ENCODE measurements around the gene ZNF580.

DNA sequence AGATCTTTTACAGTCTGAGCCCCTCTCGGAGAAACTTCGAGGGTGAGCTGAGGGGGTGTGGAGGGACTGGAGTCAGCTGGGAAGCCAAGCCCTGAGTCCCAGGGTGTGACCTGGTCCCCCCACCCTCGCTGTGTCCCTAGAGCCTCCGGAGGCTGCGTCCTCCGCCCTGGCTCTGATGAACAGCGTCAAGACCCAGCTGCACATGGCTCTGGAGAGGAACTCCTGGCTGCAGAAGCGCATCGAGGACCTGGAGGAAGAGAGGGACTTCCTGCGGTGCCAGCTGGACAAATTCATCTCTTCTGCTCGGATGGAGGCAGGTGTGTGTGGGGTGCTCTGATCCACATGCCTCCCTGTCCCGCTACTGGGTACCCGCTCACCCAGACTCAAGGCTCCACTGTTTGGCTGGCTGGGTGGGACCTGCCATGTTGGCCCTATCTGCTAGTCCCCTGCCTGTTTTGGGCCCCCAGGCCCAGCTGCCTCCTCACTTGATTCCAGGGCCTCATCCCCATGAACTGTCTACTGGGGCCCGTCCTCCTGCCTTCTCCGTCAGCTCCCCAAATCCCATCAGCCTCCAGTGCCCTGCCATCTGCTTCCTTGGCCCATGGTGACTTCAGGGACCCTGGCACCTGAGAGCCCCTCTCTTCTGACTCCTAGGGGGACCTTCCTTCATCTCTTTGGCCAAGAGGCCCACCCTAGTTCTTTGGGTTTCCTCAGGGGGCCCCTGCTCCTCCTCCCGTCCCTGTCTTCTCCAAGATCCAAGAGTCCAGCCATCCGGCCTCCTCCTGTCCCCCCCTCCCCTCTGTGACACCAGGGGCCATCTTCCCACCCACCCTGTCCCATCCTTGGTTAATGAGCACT lies 8.7 kb downstream of the ZNF580 start:
- TF ChIP-seq, protein P1, sequence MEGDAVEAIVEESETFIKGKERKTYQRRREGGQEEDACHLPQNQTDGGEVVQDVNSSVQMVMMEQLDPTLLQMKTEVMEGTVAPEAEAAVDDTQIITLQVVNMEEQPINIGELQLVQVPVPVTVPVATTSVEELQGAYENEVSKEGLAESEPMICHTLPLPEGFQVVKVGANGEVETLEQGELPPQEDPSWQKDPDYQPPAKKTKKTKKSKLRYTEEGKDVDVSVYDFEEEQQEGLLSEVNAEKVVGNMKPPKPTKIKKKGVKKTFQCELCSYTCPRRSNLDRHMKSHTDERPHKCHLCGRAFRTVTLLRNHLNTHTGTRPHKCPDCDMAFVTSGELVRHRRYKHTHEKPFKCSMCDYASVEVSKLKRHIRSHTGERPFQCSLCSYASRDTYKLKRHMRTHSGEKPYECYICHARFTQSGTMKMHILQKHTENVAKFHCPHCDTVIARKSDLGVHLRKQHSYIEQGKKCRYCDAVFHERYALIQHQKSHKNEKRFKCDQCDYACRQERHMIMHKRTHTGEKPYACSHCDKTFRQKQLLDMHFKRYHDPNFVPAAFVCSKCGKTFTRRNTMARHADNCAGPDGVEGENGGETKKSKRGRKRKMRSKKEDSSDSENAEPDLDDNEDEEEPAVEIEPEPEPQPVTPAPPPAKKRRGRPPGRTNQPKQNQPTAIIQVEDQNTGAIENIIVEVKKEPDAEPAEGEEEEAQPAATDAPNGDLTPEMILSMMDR (optimal IDR thresholded peaks at IDR 0.05 in 1 of 3, IDR thresholded peaks at IDR 0.05 in 1 of 3, conservative IDR thresholded peaks at IDR 0.05 in 1 of 3; ENCODE audit: extremely low read depth in 1 of 3, insufficient read depth in 2 of 3, low read length in 3 of 3): no peak
- no peak for TF ChIP-seq EZH2 (IDR thresholded peaks at IDR 0.05; ENCODE audit: low read length)
